Right ventricle myocardium inferior (tissue), 1 donor: ENCODE results near the gene ARMH3. TPM values are rescaled to one million over a fixed set of nuclear protein-coding genes. Genes with fewer than 3 reads are reported as not detected.
"Not testable (repeated sequence)": the region's sequence is repeated elsewhere in the genome, so short reads cannot be mapped to it uniquely, and the experiment has no call there.

Source experiments
- ATAC-seq: fragments of 200-7000 bp; cut with Tn5 transposase; one replicate; pipeline ENCODE4 v1.9.1; 2020; ENCODE audit warnings: mild to moderate bottlenecking, moderate library complexity
- DNase-seq: peaks from one replicate; pipeline ENCODE4 v3.0.0; 2021; ENCODE audit errors: missing footprints
- intact Hi-C: fragments of 100-400 bp; cut with DNase I; formaldehyde crosslinking; loops from one replicate; pipeline ENCODE4 v1.11.0; 2022
- total RNA-seq: library from RNA; stranded (reverse); fragmentation: NEBNext Ultra II Directional; extraction: Animal tissue kit (Norgen Biotek cat#: 25700); gene quantifications from one replicate; pipeline ENCODE4 v1.2.1, GENCODE V29; 2021
- donor health status: DM: no; HTN: yes; CAD: no; lungs with severe emphysema.

ARMH3 gene
- total RNA-seq, 1 donor from 2014 or later: 51.9 TPM

DNA sequence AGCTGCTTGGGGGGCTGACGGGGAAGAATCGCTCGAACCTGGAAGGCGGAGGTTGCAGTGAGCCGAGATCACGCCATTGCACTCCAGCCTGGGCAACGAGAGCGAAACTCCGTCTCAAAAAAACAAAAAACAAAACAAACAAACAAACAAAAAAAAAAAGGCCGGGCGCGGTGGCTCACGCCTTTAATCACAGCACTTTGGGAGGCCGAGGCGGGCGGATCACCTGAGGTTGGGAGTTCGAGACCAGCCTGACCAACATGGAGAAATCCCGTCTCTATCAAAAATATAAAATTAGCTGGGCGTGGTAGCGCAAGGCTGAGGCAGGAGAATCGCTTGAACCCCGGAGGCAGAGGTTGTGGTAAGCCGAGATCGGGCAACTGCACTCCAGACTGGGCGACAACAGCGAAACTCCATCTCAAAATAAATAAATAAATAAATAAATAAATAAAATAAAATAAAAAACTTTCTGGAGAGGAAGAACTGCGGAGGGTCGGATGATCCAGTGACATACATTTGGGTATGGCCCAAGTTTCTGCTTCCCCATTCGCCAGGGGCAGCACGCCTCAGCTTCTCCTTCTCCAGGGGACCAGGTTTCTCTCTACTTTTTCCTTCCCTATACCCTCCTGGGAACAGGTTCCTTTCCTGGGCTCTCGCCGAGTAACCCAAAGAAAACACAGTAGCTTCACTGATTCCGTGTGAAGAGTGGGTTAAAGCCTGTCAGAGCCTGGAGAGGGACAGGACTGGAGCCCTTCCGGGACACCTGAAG is 909 bp downstream of the ARMH3 start:
- DNase-seq, ATAC-seq, intact Hi-C loops: not testable (repeated sequence)

DNA sequence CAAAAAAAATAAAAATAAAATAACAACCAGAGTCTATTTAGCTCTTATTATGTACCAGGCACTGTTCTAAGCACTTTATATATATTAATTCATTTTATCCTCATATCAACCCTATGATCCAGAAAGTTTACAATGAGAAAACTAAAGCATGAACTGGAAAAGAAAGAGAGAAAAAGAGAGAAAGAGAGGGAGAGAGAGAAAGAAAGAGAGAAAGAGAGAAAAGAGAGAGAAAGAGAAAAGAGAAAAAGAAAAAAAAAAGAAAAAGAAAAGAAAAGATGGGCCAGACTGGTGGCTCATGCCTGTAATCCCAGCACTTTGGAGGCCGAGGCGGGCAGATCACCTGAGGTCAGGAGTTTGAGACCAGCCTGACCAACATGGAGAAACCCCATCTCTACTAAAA is 9.9 kb downstream of the ARMH3 start:
- intact Hi-C loops: no loop called here
- ATAC-seq (no peak), DNase-seq (no peak)

DNA sequence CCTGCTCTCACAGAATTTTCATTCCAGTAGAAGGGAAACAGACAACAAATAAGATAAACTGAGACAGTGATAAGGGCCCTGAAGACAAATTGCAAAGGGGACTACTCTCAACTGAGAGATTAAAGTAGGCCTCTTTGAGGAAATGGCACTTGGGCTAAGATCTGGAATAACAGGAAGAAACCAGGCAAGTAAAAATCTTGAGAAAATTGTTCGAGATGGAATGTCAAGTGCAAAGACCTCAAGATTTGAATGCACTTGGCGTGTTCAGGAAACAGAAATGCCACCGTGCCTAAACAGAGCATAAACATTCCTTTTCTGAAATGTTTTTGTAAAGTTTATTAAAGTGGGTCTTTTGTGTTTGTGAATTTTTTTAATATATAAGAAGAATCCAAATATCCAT is 10.7 kb downstream of the ARMH3 start:
- DNase-seq (no peak), ATAC-seq (no peak)
- intact Hi-C loops: no loop called here

DNA sequence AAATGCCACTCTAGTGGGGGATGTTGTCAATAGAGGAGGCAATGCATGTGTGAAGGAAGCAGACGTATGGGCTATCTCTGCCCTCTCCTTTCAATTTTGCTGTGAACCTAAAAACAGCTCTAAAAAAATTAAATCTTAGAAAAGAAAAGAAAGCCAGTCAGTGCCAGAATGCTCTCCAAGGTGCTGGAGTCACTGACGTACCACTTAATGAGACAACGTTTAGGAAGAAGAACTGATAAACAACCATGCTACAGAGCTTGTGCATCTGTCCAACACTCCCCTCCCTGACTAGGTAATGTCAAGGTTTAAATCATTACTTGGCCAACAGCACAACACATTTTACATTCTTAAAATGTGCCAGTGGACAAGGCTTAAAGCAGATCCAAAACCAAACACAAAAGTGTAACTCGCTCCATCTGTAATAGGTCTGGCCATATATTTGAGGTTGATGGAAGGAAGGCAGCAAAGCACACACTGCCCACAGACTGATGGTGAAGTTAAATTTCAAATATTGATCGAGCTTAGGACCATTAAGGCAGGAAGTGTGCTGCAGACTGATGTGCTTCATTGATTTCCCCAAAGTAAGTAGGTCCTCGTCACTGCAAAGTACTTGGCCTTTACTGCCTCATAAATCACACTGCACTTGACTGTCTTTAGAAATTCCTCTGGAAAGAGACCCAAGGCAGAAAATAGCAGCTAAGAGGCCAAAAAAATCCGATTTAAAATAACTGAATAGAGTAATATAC is 15.5 kb downstream of the ARMH3 start:
- ATAC-seq (no peak), DNase-seq (no peak)
- intact Hi-C loops: no loop called here

DNA sequence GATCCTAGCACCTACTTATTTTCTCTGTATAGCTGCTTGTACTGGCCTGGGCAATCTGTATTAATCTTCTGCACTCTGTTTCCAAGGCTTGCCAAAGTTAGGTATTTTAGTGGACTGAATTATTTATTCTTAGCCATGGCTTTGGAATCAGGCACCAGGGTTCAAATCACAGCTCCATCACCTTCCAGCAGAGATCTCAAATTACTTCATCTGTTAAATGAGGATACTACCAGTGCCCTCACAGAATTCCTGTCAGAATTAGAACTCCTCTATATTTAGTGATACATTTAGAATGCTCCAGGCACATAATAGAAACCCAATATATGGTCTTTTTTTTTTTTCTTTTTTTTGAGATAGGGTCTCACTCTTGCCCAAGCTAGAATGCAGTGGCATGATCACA is 17.6 kb downstream of the ARMH3 start:
- ATAC-seq: no peak
- intact Hi-C loops: no loop called here
- no peak for DNase-seq

DNA sequence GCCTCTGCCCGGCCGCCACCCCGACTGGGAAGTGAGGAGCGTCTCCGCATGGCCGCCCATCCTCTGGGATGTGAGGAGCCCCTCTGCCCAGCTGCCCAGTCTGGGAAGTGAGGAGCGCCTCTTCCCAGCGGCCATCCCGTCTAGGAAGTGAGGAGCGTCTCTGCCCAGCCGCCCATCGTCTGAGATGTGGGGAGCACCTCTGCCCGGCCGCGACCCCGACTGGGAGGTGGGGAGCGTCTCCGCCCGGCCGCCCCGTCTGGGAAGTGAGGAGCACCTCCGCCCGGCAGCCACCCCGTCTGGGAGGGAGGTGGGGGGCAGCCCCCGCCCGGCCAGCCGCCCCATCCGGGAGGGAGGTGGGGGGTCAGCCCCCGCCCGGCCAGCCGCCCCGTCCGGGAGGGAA is 20.2 kb downstream of the ARMH3 start:
- intact Hi-C loops, ATAC-seq: not testable (repeated sequence)
- DNase-seq: peak; percentile 28

DNA sequence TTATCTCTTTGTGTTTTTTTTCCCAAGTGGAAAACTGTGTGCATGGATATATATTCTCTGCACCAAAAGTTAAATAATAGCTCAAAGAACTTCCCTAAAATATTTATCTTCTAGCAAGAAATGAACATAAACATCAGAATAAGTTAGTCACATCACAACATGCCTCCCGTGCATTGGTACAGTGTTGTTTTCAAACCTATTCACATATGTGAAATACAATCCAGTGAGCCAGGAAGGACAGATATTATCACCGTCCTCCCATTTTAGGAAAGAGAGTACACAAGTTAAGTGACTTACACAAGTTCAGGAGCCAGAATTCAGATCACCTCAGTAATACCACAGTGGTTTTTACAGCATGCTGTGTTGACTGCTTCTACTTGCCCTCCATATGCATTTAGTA is 22.2 kb downstream of the ARMH3 start:
- intact Hi-C loops: no loop called here
- ATAC-seq (no peak), DNase-seq (no peak)

DNA sequence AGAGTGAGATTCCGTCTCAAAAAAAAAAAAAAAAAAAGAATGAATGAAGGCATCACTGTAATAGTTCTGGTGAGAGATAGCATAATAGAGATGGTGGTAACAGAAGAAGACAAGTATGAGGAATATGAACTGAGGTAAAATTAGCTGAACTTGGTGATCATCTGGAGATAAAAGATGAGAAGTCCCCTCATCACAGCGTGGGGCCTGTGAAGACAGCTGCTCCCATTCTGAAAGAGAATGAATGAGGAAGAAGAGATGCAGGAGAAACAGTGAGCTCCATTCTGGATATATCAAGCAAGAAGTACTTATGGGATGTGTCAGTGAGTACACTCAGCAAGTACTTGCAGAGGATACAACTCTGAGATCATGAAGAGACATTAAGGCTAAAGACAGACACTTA is 28.7 kb downstream of the ARMH3 start:
- intact Hi-C loops: no loop called here
- no peak for DNase-seq
- no peak for ATAC-seq

DNA sequence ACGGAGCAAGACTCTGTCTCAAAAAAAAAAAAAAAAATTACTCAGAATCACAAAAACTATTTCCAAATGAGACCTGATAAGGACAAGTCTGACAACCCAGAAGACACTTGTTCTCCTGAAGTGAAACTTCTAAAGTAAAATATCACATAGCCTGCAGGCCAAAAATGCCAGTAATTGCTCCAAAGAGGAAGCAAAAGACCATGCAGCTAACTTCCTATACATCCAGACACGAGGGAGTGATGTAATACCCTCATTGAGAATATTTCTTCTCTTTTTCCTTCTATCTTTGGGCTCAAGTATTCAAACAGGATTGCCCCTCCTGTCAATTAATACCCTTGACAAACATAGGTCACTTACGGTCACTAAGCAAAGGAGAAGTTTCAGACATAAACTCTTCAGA is 31.2 kb downstream of the ARMH3 start:
- intact Hi-C loops: no loop called here
- no peak for ATAC-seq
- no peak for DNase-seq

DNA sequence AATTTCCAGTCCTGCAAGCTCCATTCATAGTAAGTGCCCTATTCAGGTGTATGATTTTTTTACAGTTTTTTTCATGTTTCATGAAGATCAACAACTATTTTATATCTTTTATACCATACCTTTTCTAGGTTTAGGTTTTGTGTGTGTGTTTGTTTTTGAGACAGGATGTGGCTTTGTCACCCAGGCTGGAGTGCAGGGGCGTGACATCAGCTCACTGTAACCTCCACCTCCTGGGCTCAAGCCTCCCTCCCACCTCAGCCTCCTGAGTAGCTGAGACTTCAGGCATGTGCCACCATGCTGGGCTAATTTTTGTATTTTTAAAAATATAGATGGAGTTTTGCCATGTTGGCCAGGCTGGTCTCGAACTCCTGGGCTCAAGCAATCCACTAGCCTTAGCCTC is 35.0 kb downstream of the ARMH3 start:
- DNase-seq: no peak
- intact Hi-C loops: no loop called here
- ATAC-seq: no peak

DNA sequence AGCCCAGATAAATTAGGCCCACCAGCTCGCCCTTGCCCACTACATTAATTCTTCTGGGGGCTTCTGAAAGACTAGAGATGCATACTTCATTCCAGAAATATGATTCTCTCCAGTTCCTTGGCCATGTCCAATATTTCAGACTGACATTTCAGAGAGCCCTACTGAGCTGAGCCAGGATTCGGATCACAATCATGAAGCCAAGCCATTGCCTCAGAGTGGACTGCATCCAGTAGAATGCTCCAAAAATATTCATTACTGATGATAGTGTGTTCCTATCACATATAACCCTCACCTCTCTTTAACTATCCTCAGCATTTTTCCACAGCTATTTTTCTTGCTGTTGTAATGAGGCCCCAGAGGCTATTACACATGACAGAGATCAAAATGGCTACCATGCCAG is 38.7 kb downstream of the ARMH3 start:
- ATAC-seq (peak; percentile 57), DNase-seq (no peak)
- intact Hi-C loops: no loop called here

DNA sequence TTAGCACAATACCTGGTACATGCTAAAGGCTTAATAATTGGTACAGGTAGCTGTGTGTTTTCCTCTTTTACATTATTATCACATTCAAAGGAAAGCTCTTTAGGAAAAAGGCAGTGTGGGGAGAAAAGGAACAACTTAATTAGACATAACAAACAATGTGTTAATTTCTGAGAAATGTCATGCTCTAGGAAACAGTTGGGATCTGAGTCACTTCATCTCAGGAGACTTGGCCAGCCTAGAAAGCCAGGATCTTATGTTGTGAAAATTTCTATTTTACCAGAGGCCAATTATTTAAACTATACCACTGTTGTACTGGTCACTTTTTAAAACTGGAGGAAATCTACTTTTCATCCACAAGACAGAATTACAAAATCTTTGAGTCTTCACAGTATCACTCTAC is 39.6 kb downstream of the ARMH3 start:
- intact Hi-C loops: no loop called here

DNA sequence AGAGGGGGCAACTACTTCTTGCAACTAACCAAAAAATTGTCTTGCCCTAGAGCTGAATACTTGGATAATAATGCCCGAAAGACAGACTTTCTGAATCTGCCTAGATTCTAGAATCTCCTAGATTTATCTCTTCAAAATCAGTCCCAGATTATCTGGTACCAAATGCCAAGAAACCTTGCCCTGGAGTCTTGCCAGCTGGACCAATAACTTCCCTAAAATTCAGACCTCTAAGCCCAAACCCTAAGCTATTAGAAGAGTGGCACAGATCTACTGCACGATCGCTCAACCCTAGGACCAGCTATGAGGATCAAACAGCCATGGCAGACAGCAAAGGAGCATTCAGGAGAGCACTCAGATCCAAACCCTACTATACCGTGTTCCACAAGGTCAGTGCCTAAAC is 45.0 kb downstream of the ARMH3 start:
- intact Hi-C loops: loop anchor here (2.0 kb wide), 1 partner anchor 170 kb away; no protein-coding TSS in a partner anchor
- ATAC-seq: no peak
- DNase-seq: no peak

More for the DNA sequence above, 39.6 kb downstream of the ARMH3 start:
- DNase-seq (no peak), ATAC-seq (no peak)

DNA sequence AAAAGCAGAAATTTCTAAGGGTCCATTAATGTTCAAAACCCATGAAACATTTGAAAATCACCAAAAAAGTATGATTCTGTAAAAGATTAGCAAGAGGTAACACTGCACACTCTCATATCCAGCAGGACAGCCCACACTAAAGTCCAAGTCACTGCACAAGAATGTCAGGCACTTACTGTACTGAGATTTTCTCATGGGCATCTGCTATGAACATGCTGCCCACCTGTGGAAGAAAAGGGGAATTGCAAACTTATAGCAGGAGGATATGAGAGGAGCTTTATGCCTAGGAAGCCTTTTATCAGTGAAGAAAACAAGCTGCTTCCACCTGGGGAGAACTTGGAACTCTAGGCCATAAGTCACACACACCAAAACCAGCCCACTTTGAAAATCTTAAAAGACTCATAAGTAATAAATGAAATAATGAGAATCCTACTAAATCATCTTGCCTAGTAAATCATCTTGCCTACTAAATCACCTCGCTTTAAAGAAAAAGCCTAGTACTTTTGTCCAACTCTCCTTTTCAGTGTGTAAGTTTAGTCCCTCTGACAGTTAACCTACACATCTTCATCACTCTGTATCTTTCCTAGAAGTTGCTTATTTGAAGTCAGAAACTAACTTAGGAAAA is 46.1 kb downstream of the ARMH3 start:
- peak; percentile 91 for ATAC-seq
- intact Hi-C loops: loop anchor here (1.0 to 2.0 kb wide), 2 partner anchors 122 to 169 kb away; no protein-coding TSS in a partner anchor
- DNase-seq: no peak

DNA sequence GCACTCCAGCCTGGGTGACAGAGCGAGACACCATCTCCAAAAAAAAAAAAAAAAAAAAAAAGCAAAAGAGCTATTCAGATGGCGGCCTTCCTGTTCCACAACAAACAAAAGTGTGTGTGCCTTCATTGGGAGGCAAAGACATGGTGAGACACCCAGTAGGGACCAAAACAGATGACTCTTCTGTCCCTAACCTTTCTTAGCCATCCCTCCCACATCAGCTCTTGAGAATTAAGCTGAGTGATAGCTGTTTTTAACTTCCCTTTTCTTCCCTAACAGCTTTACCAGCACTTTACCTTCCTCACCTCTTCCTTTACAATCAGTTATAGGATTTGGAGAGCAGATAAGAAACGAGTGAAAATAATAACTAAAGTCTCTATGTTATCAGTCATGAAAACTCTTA is 48.2 kb downstream of the ARMH3 start:
- ATAC-seq (no peak), DNase-seq (no peak)
- intact Hi-C loops: no loop called here

DNA sequence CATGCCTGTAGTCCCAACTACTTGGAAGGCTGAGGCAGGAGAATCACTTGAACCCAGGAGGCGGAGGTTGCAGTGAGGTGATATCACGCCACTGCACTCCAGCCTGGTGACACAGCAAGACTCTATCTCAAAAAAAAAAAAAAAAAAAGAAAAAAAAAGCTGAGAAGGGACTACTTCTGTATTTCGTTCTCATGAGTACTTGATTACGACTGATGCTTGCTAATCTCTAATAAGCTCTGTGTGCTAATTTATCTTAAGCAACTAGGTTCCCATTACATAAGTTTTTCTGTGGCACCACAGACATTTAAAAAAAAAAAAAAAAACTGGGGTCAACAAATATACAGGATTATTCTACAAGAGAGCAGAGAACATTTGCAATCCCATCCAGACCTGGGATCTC is 48.9 kb downstream of the ARMH3 start:
- ATAC-seq, intact Hi-C loops, DNase-seq: not testable (repeated sequence)

DNA sequence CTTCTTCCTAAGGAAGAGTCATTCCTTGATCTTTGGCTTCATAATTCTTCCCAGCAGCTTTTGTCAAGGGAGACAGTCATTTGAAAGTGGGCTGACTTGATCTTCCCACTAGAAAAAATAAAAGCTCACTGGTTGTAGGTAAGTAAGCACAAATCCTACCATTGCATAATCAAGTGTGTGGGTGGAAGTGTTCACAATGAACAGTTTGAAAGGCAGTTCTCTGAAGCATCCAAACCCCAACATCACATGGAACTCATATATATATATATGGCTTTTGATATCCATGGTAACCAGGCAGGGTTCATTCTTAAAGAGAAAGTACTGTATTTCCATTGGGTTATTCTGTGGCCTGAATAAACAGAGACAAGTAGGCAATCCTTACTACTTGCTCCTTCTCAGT is 51.6 kb downstream of the ARMH3 start:
- ATAC-seq (no peak), DNase-seq (no peak)
- intact Hi-C loops: no loop called here

DNA sequence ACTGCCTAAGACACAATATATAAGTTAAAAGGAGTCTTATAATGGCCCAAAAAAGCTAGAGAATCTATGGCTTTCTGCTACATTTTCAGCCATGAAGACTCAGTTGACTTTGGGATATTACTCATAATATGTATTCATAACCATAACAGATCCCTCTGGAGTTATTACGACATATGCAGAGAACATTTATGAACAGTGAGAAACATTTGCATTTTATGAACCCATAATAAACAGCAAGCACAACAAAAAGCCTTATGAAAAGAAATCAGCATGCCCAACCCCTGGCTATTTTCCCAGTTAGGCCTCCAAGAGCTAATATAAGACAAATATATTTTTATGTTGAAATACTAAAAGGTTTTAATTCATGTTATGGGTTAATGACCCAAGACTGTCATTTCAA is 52.4 kb downstream of the ARMH3 start:
- intact Hi-C loops: no loop called here

DNA sequence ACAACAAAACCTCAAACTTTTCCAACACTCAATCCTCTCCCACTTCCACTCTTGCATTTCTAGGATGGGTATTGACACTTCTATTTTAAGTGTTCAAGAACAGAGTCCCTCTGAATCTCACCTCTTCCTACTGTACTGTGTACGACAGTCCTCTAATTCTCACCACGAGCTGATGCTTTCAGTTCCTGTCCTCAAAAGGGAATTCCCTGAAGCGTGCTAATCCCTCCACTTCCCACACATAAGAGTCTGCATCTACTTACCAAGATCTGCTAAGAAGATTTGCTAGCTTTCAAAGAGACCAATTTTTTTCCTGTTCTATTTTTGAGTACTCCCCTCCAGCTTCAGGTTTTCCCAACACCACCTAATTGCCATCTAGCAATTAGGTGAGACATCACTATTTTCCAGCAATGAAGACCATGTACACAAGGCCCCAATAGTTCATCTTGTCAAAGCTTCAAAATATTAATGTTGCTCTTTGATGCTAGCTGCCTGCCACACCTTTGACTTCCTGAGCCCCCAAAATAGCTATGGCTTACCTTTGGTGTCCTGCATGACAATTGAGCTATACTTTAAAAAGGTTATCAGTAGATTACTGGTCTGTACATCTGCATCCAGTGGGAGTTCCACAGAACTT is 54.4 kb downstream of the ARMH3 start:
- no peak for ATAC-seq
- intact Hi-C loops: no loop called here
- DNase-seq: no peak

More for the DNA sequence above, 52.4 kb downstream of the ARMH3 start:
- DNase-seq (no peak), ATAC-seq (no peak)
